Neuronal stem cell (in vitro differentiated cells): ENCODE results near the gene HMGN2.
A peak's percentile ranks its signal among the peaks of the same experiment; 100 is the strongest.
"Not testable (repeated sequence)": the region's sequence is repeated elsewhere in the genome, so short reads cannot be mapped to it uniquely, and the experiment has no call there.

Source experiments
- DNase-seq: peaks from one replicate; pipeline ENCODE4 v3.0.0-alpha.2; 2013; ENCODE audit warnings: low spot score
- H2AFZ ChIP-seq: one replicate; pipeline ENCODE4 v1.6.1; 2013; ENCODE audit warnings: mild to moderate bottlenecking, low read length, inconsistent platforms
- H2AK5ac ChIP-seq: 2 replicates; pipeline ENCODE4 v1.6.1; 2013; ENCODE audit warnings: low read depth, mild to moderate bottlenecking, inconsistent platforms, low read length, moderate library complexity, mixed read lengths
- H2BK120ac ChIP-seq: 2 replicates; pipeline ENCODE4 v1.6.1; 2013; ENCODE audit warnings: low read depth, mild to moderate bottlenecking, inconsistent platforms, low read length, moderate library complexity, mixed read lengths
- H2BK12ac ChIP-seq: one replicate; pipeline ENCODE4 v1.6.1; 2013; ENCODE audit warnings: low read length, inconsistent platforms
- H2BK15ac ChIP-seq: 2 replicates; pipeline ENCODE4 v1.6.1; 2013; ENCODE audit warnings: mild to moderate bottlenecking, low read length, inconsistent platforms, mixed read lengths
- H2BK5ac ChIP-seq: one replicate; pipeline ENCODE4 v1.6.1; 2013; ENCODE audit warnings: inconsistent platforms, mild to moderate bottlenecking, low read length, moderate library complexity
- H3K14ac ChIP-seq: one replicate; pipeline ENCODE4 v1.6.1; 2013; ENCODE audit warnings: low read length, inconsistent platforms
- H3K18ac ChIP-seq: 2 replicates; pipeline ENCODE4 v1.6.1; 2013; ENCODE audit warnings: low read length, inconsistent platforms
- H3K23ac ChIP-seq: 2 replicates; pipeline ENCODE4 v1.6.1; 2013; ENCODE audit warnings: low read depth, mild to moderate bottlenecking, mixed read lengths, low read length, inconsistent platforms; ENCODE audit not compliant: poor library complexity
- H3K27ac ChIP-seq: replicated peaks from 3 replicates; pipeline ENCODE4 v1.5.1; 2013; ENCODE audit warnings: low read length, inconsistent platforms
- H3K27me3 ChIP-seq, 3 experiments: 2 replicates each; pipeline ENCODE4 v1.6.1; 2013; ENCODE audit warnings: low read length in 3 of 3, mild to moderate bottlenecking in 2 of 3, inconsistent platforms in 1 of 3, low read depth in 1 of 3, mixed read lengths in 1 of 3, moderate library complexity in 1 of 3; ENCODE audit not compliant: control insufficient read depth in 3 of 3, insufficient read depth in 3 of 3
- H3K36me3 ChIP-seq, 2 donors: replicated peaks in 1 of 2; 2 replicates each; pipeline ENCODE4 v1.6.1; 2013; ENCODE audit warnings: low read length in 2 of 2; ENCODE audit not compliant: control insufficient read depth in 2 of 2, insufficient read depth in 2 of 2
- H3K4ac ChIP-seq: 2 replicates; pipeline ENCODE4 v1.6.1; 2013; ENCODE audit warnings: inconsistent platforms, mild to moderate bottlenecking, low read length, moderate library complexity
- H3K4me1 ChIP-seq, 2 donors: 1 replicate in 1 of 2; 2 replicates in 1 of 2; pipeline ENCODE4 v1.6.1; 2013; ENCODE audit warnings: low read length in 2 of 2, low read depth in 1 of 2; ENCODE audit not compliant: control insufficient read depth in 2 of 2, insufficient read depth in 1 of 2
- H3K4me2 ChIP-seq: one replicate; pipeline ENCODE4 v1.6.1; 2013; ENCODE audit warnings: mild to moderate bottlenecking, low read length, inconsistent platforms; ENCODE audit not compliant: insufficient read depth, poor library complexity, severe bottlenecking
- H3K4me3 ChIP-seq, 2 donors: 2 replicates each; pipeline ENCODE4 v1.5.1; 2013; ENCODE audit warnings: low read length in 2 of 2, mild to moderate bottlenecking in 2 of 2, inconsistent platforms in 1 of 2, moderate library complexity in 1 of 2
- H3K79me1 ChIP-seq: one replicate; pipeline ENCODE4 v1.6.1; 2013; ENCODE audit warnings: low read depth, mild to moderate bottlenecking, inconsistent platforms, low read length, moderate library complexity
- H3K9ac ChIP-seq: one replicate; pipeline ENCODE4 v1.6.1; 2013; ENCODE audit warnings: mild to moderate bottlenecking, low read depth, low read length, inconsistent platforms; ENCODE audit not compliant: poor library complexity
- H3K9me3 ChIP-seq, 2 donors: replicated peaks in 1 of 2; 2 replicates each; pipeline versions ENCODE3 to v1.6.1; 2013; ENCODE audit warnings: low read length in 2 of 2, mild to moderate bottlenecking in 2 of 2, inconsistent platforms in 1 of 2, low read depth in 1 of 2, mixed read lengths in 1 of 2, moderate library complexity in 1 of 2; ENCODE audit not compliant: control insufficient read depth in 2 of 2, insufficient read depth in 1 of 2
- H4K8ac ChIP-seq: one replicate; pipeline ENCODE4 v1.6.1; 2013; ENCODE audit warnings: low read depth, mild to moderate bottlenecking, inconsistent platforms, low read length, moderate library complexity
- H4K91ac ChIP-seq: one replicate; pipeline ENCODE4 v1.6.1; 2013; ENCODE audit warnings: low read length, low read depth, mild to moderate bottlenecking, inconsistent platforms; ENCODE audit not compliant: poor library complexity
- WGBS, 2 donors: extraction: QIAGEN DNeasy Blood & Tissue Kit; methylation state at CpG; one replicate each; pipeline ENCODE4 v1.1.7; 2013; ENCODE audit warnings: missing lambda C conversion rate in 2 of 2, mixed read lengths in 1 of 2; ENCODE audit not compliant: insufficient read length in 2 of 2, insufficient replicate concordance in 1 of 2; ENCODE audit errors: extremely low coverage in 2 of 2; 5-methylcytosine and 5-hydroxymethylcytosine counted together

The HMGN2 gene

GRCh38 chr1:26515836-26516235 lies 43.6 kb downstream of the HMGN2 start:
- not testable (repeated sequence) for H2BK12ac ChIP-seq, H3K9me3 ChIP-seq, H3K4ac ChIP-seq, H2BK5ac ChIP-seq, H2BK120ac ChIP-seq, H3K79me1 ChIP-seq, H2AK5ac ChIP-seq, H3K4me3 ChIP-seq, H4K91ac ChIP-seq, H3K14ac ChIP-seq, H4K8ac ChIP-seq, H3K9ac ChIP-seq, H2AFZ ChIP-seq, H3K36me3 ChIP-seq, H3K4me2 ChIP-seq, H3K18ac ChIP-seq, DNase-seq, H3K4me1 ChIP-seq, H3K23ac ChIP-seq, H3K27me3 ChIP-seq, H2BK15ac ChIP-seq, H3K27ac ChIP-seq
- no CpG with 5 or more reads among the region's 4 CpGs for whole genome bisulfite sequencing, 2 donors

GRCh38 chr1:26516987-26517765 lies 44.9 kb downstream of the HMGN2 start:
- Histone ChIP-seq H3K27me3 (peaks cover 0 to 7% (median 0%) of the 10 kb centered on the region in 3 experiments), H3K79me1 (no peaks in the 10 kb centered on the region), H3K14ac (no peak overlapping the region), H3K9ac (no peak overlapping the region), H3K23ac (no peak overlapping the region), H3K36me3 (no peaks in the 10 kb centered on the region), H3K4ac (no peak overlapping the region), H2BK15ac (no peak overlapping the region), H3K4me1 (peaks cover 0 to 3% of the 10 kb centered on the region in 2 donors), H3K18ac (no peak overlapping the region), H3K4me3 (no peak overlapping the region), H2BK5ac (no peak overlapping the region), H3K27ac (no peak overlapping the region), H2AK5ac (no peak overlapping the region), H2AFZ (peak overlapping the region; percentile 67), H3K4me2 (no peak overlapping the region), H4K8ac (no peak overlapping the region), H2BK120ac (no peak overlapping the region), H3K9me3 (no peaks in the 10 kb centered on the region), H2BK12ac (no peak overlapping the region), H4K91ac (no peak overlapping the region)
- no CpG with 5 or more reads among the region's 4 CpGs for WGBS, 2 donors
- no peak for DNase-seq

- no CpG with 5 or more reads among the region's 1 CpG for WGBS, 2 donors
- H2BK5ac ChIP-seq = no peak overlapping the region
- H3K23ac ChIP-seq = no peak overlapping the region
These were observed 45.5 kb downstream of the HMGN2 start for GRCh38 chr1:26517766-26518049.

GRCh38 chr1:26518355-26518754 lies 46.1 kb downstream of the HMGN2 start:
- no peak overlapping the region for H3K18ac ChIP-seq
- H3K9ac ChIP-seq = no peak overlapping the region
- H4K91ac ChIP-seq = no peak overlapping the region
- no peak overlapping the region for H3K4me2 ChIP-seq
- no peaks in the 10 kb centered on the region for H3K9me3 ChIP-seq
- peaks cover 0 to 7% (median 0%) of the 10 kb centered on the region in 3 experiments for H3K27me3 ChIP-seq
- H3K4me3 ChIP-seq = no peak overlapping the region
- no peak overlapping the region for H3K23ac ChIP-seq
- H2BK12ac ChIP-seq = no peak overlapping the region
- H3K14ac ChIP-seq = no peak overlapping the region
- peaks cover 0 to 3% of the 10 kb centered on the region in 2 donors for H3K4me1 ChIP-seq
- H2BK120ac ChIP-seq = no peak overlapping the region
- H4K8ac ChIP-seq = no peak overlapping the region
- H3K36me3 ChIP-seq = no peaks in the 10 kb centered on the region
- H2BK5ac ChIP-seq = no peak overlapping the region
- no peak overlapping the region for H2AK5ac ChIP-seq
- H3K4ac ChIP-seq = no peak overlapping the region
- no peak overlapping the region for H3K27ac ChIP-seq
- no peak for DNase-seq
- H3K79me1 ChIP-seq = no peaks in the 10 kb centered on the region
- no peak overlapping the region for H2AFZ ChIP-seq
- no peak overlapping the region for H2BK15ac ChIP-seq
- WGBS, 2 donors = no CpG with 5 or more reads among the region's 6 CpGs

More at GRCh38 chr1:26517766-26518049, 45.5 kb downstream of the HMGN2 start:
- Histone ChIP-seq H3K79me1 (no peaks in the 10 kb centered on the region), H3K4ac (no peak overlapping the region), H3K4me1 (peaks cover 0 to 3% of the 10 kb centered on the region in 2 donors), H3K27me3 (peaks cover 0 to 7% (median 0%) of the 10 kb centered on the region in 3 experiments), H3K4me2 (no peak overlapping the region), H3K27ac (no peak overlapping the region), H3K18ac (no peak overlapping the region), H2BK120ac (no peak overlapping the region), H3K9ac (no peak overlapping the region), H4K91ac (no peak overlapping the region), H2BK15ac (no peak overlapping the region), H2BK12ac (no peak overlapping the region), H3K9me3 (no peaks in the 10 kb centered on the region), H3K36me3 (no peaks in the 10 kb centered on the region), H3K4me3 (no peak overlapping the region), H2AK5ac (no peak overlapping the region), H3K14ac (no peak overlapping the region), H4K8ac (no peak overlapping the region), H2AFZ (peak overlapping the region; percentile 67)
- no peak for DNase-seq
